ENCODE data around the gene BCOR. TPM values are rescaled to one million over a fixed set of nuclear protein-coding genes. Genes with fewer than 3 reads are reported as not detected.

BCOR gene
- polyA plus RNA-seq, 4 donors: 52.9 to 57.4 (median 53.4) TPM

DNA sequence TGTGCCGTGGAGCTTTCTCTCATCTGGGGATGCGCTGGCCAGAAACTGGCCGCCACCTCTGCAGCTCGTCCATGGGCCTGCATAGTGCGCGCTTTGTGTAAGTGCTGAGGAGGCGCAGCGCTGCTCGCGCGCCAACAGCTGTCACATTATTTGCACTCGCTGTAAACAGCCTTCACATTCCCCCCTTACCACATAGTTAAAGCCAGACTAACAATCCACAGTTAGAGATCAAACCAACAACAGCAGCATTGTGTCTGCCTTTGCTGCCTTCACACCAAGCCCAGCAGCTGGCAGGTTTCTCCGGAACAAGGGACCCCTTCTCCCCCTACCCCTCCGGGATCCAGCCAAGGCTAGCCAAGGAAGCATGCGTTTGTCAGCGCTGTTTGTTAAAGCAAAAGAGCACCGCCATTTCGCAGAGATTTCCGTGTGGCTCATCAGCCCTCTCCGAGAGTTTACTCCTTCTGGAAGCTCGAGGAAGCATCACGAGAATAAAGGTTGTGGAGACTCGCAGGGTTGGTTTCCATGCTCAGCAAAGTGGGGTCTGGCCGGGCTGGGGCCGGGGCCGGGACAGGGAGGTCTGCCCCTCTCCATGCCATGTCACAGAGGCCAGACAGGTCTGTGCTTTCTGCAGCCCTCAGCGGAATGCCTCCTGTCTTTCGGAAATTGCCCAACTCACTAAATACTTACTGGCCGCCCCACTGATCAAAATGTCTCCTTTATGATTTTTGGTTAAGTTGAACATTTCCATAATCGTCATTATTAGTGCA is 11.0 kb downstream of the BCOR start:
- DNase-seq (ENCODE audit: low read depth in 4 of 4, low spot score in 2 of 4): no peak

DNA sequence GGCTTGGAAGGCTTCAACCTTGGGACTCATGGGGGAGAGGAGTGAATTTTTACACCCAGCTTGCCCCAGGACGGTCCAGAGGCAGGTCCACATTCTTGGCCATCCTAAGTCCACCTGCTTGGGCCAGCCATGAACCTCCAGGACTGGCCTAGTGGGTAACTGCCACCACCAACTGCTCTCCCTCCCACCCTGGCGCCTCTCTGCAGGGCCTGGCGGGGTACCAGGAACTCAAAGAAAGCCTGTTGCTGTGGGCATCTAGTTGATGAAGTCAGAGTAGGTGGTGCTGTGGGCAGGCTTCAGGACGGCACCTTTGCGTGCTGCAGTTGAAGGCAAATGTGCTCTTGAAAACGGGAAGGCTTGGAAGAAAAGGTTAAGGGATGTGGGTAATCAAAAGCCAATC is 12.0 kb downstream of the BCOR start:
- no peak for DNase-seq (ENCODE audit: low read depth in 4 of 4, low spot score in 2 of 4)

DNA sequence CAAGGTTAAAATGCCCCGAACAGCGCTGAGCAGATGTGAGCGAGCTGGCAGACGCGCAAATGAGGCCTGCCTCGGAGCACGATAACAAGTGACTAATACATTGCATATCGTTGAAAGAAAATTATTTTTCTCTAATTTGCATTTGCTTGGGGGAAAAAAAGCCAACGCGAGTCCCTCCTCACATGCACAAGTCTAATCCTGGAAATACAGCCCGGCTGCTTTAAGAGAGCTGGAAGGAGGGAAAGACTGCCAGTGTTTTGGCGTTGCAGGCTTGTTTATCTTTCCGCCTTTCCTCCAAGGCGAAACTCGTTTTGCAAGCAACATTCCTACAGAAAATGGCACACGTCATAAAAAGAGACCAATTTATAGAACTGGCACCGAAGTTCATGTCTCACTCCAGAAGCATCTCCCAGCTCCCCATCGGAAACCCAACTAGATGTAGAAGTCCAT is 12.6 kb downstream of the BCOR start:
- no peak for DNase-seq (ENCODE audit: low read depth in 4 of 4, low spot score in 2 of 4)

DNA sequence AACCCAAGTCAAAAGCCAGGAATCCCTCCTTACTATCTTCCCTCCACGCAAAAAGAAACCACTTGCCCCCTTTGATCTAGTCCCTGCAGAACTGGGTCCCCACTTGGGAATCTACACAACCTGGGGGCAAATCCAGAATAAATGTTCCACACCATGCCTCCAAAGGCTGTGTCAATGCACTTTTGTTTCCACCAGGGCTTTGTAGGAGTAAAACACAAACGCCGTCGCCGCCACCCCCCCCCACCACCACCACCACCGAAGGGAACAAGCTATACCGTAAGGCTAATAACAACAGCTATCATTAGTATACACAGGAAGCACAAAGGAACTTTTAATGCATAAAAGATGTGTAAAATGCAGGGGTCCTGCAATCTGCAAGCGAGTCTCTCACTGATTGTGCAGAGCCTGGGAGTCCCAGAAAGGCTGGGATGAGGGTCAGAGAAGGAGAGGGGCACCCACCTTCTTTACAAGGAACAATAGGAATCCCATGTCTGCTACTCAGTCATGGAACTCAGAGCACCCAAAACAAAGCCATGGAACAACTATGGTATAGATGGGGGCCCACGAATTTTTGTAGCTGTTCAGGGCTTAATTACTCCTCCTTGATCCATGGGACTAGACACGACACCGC is 13.2 kb downstream of the BCOR start:
- no peak for DNase-seq (ENCODE audit: low read depth in 4 of 4, low spot score in 2 of 4)

DNA sequence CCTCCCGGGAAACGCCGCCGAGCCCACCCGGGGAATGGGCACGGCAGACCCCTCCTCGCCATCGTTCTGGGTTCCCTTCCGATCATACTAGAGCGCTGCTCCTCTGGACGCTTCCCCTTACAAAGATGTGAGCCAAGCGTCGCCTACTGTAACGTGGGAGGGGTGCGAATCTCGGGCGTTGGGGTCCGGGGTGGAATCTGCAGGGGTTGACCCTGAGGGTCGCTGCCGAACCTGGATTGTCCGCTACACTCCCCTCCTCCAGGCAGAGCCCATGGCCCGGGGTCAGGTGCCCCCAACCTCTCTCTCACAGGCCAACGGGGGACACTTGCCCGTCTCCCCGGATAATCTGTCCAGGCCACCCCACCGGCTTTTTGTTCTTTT is 13.8 kb downstream of the BCOR start:
- no peak for DNase-seq (ENCODE audit: low read depth in 4 of 4, low spot score in 2 of 4)

DNA sequence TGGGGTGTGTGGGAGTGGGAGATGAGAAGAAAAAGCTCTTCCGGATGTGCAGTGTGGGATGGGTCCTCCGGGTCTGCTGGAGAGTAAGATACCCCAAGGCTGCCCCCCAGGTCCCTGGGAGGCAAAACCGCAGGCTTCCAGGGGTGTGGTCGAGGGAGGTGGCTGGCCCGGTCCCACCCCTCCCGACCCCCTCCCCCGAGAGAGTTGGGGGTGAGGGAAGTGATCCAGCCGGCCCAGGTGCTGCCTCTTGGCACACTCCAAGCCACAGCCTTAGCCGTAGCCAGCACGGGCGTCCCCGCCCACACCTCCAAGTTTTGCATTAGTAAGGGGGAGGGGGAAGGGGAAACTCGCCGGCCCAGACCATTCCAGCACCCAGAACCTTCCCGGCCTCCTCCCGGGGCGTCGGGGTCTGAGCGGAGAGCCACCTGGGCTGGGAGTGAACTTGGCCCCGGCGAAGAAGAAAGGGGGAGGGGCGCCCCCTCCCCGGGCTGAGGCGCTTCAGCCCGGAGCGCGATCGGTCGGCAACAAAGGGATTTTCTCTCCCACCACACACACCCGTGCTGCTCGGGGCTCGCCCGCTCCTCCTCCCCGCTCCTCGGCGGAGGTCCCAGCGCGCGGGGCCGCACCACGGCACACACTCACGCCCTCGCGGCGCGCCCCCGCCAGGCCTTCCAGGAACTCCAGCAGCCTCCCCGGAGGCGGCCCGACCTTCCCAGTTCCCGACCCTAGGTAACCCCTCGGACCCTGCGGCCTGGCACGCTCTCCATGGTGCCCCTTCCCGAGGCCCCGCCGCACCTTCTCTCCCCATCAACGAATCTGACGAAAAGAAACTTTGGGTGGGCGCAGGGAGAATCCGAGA is 14.4 kb downstream of the BCOR start:
- no peak for DNase-seq (ENCODE audit: low read depth in 4 of 4, low spot score in 2 of 4)

DNA sequence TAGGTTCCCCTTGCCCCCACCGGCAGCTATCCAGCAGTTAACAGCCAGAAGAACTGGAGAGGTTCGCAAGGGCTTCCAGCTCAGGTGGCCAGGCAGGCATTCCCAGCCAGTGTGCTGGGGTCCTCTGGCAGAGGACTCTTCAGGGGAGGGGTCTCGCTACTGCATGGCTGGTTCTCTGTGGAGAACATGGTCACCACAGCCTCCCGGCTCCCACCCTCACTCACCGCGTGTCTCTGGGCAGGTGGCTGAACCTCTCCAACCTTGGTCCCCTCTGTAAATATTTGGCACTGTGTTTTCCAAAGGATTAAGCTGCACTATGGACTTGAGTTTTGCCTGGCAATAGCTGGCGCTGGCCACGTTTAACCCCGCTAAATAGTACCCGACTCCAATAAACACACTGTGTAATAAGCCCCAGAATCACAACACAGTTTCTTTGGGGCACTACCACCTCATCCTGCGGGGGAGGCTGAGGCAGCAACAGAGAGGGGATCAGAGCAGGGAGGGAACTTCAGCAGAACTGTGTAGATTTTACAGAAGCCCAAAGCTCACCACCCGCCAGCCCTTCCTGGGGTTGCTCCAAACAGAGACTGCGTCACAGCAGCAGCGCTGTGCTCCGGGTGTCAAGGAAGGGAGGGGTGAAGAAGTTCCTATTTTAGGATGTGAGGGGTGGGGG is 15.2 kb downstream of the BCOR start:
- no peak for DNase-seq (ENCODE audit: low read depth in 4 of 4, low spot score in 2 of 4)

DNA sequence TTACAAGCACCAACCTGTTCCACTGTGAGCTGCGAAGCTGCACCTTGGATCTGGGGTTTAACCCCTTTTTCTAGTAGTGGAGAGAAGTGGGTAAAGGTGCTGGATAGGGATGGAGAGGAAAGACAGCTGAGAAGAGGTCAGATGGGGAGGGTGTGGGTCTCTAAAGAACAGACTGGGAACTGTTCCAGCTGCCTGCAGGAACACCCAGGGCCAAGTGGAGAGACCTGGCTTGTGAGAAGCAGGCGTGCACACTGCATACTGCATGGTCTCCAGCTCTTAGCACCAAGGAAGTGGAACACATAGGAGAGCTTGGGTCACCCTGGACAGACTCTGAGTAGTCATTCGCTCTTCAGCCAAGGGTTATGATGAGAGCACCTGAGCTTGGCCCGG is 16.1 kb downstream of the BCOR start:
- DNase-seq (ENCODE audit: low read depth in 4 of 4, low spot score in 2 of 4): no peak

DNA sequence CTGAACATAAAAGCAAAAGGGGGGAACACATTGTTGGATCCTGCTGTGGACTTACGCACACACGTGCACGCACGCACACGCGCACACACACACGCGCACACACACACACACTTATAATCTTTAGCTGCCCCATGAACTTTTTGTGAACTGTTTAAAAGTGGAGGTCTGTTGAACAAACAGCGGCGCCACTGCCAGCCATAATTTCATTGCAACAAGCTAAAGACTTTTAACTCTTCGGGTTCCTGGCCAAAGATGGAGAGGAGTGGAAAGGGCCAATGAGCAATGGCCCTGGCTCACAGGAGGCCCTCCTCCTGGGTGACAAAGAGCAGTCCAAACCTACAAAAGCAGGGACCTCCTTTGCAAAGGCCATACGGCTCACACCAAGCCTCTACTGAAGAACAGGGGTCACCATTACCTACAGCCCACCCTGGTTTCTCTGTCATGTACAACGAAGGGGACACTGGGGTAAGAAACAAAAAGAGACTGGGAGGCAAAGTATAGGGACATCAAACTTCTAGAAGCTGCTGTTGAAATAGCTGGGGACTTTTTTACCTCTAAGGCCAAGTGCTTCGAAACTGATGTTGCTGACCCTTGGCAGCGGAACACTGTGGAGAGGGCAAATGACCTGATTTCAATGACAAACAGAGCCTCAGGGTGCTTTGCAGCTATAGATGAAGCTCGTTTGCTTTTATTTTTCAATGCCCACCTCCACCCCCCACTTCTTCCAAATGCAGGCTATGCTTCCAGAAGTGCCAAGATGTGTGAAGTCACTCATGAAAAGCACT is 16.7 kb downstream of the BCOR start:
- no peak for DNase-seq (ENCODE audit: low read depth in 4 of 4, low spot score in 2 of 4)

DNA sequence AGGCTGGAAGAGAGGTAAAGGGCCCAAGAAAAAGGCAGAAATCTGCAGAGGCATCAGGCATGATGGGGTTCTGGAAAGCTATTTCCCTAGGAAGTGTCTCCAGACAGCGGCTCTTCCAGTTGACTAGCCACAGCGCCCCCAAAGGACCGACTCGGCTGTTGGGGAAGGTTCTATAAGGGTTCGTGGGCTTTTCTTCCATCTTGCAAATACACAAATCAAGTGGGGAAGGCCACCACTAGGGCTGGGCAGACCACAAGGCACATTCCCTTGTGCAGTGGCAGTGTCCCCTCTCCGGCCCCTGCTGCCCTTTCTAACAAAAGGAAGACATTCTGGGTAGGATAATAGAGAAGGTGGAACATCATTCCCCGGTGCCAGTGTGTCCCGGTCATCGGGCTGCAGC is 18.2 kb downstream of the BCOR start:
- no peak for DNase-seq (ENCODE audit: low read depth in 4 of 4, low spot score in 2 of 4)

DNA sequence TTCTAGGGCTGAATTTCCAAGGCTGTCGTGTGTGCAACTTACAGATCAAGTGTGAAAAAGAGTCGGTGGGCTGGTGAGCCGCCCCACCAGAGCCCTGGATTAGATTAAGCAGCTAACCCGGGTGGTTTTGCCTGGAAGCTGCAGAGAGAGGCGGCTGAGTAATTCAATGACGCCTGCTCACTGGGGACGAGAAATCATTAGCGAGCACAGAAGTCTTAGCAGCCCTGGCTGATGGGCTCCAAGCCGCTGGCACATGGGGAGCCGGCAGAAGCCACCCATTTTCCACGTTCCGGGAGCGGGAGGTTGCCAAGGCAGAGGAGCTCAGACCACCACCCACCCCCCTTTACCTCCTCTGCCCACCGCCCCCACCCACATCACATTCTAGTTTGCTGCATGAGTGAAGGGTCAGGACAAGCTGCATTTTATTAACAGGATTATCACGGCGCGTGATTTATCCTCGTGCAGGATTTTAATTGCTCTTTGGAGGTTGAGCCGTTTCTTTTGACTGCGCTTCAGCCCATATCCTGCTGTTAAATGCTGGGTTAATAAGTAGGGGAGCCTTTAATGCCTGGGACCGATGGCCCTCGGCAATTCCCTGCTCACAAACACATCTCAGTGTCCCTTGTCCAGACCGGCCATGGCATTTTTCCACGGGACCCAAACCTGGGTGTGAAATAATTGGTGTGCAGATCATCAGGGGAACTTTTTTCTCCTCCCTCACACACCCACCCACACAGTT is 19.1 kb downstream of the BCOR start:
- no peak for DNase-seq (ENCODE audit: low read depth in 4 of 4, low spot score in 2 of 4)

DNA sequence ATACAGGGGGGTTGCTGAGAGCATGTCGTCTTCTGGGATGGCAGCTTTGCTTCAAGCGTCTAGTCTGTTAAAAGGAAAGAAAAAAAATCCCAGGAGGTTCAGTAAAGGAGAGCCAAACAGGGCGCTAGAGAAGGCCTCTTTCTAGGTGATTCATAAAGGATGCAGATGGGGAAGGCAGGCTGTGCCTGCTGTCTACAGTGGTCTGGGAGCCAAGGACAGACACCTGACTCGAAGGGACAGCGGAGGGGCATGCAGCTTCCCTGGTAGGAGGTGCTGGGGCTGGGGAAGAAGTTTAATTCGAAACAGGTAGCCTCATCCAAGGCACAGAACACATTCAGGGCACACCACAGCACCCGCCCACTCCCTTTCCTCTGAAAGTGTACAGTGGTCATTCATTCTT is 19.9 kb downstream of the BCOR start:
- no peak for DNase-seq (ENCODE audit: low read depth in 4 of 4, low spot score in 2 of 4)

DNA sequence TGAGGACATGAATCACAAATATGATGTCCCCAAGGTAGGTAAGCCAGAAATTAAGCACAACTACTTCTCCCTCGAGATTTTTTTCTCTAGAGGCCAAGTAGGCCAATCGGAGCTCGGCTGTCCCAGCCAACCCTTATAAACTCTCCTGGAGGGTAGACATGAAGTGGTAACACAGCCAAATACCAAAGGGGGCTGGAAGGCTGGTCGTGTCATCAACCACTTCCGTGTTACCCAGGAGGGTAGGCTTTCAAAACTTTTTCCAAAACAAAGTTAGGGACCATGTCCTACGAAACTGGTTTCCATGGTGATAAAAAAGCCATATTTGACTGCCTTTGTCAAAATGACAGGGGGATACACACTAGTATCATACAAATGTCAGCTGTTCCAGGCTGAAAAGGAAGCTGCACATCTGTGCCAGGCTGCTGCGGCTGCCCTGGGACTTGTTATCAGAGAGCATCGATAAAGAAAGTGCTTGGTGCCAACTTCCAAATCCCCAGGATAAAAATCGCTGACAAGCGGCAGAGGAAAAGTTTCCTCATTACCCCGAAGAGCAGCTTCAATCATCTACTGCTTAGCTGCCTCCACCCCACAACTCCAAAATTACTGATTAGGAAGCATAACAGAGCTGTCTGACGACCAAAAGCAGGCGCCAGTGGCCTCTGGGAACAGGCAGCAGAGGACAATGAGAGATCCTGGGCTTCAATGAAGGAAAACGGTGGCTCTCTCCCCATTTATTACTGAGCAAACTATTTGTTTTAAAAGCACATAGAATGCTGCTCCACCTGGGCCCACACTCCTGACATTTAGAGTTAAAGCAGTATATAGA is 20.8 kb downstream of the BCOR start:
- no peak for DNase-seq (ENCODE audit: low read depth in 4 of 4, low spot score in 2 of 4)

DNA sequence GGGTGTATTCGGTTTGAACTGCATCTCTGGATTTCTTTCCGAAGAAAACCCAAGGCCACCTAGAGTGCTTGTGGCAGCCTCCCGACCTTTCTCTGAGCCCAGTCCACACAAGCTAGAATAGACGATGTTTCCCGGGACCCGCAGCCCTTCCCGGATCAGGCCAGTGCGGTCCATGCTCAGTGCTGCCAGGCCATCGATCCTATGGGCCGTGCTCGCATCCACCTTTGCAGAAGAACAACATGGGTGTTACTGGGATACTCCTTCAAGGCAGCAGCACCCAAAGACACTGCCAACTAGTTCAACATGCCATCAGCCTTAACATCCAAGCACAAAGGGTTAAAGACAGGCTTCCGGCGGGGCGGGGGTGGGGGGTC is 22.8 kb downstream of the BCOR start:
- no peak for DNase-seq (ENCODE audit: low read depth in 4 of 4, low spot score in 2 of 4)

DNA sequence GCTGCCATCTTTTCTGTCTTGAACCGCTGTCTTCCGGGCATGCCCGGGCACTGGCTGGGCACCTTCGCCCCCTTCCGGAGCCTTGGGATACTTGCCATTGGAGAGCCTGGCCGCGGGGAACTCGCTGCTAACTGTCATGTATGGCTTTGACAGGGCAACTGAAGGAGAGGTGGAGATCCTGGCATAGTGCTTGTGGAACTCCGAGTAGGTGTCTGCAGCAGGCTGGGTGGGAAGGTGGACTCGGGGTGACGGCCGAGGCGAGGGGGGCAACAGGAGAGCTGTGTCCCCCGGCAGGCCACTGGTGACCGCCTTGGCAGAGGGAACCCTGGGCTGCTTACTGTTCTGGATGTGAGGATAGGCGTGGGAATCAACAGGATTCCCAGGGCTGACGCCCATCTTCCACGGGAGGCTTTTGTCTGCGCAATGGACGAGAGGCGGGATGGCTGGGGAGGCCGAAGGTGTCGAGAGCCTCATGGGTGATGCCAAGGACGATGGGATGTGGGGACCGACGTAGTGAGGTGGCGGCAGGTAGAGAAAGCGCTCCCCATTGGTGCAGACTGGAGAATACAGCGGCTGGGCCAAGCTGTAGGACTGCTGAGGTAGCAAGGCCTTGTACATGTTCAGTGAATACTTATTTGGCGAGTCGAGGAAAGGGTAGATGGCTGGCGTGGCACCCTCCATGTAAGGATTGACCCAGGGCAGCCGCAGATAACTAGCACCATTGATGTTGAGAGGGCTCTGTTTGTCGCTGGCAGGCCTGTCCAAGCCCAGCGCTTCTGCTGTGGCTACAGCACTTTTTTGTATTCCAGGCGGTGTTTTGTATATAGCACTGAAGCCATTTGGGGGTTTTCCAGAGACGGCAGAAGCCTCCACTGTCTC is 23.4 kb downstream of the BCOR start:
- no peak for DNase-seq (ENCODE audit: low read depth in 4 of 4, low spot score in 2 of 4)

DNA sequence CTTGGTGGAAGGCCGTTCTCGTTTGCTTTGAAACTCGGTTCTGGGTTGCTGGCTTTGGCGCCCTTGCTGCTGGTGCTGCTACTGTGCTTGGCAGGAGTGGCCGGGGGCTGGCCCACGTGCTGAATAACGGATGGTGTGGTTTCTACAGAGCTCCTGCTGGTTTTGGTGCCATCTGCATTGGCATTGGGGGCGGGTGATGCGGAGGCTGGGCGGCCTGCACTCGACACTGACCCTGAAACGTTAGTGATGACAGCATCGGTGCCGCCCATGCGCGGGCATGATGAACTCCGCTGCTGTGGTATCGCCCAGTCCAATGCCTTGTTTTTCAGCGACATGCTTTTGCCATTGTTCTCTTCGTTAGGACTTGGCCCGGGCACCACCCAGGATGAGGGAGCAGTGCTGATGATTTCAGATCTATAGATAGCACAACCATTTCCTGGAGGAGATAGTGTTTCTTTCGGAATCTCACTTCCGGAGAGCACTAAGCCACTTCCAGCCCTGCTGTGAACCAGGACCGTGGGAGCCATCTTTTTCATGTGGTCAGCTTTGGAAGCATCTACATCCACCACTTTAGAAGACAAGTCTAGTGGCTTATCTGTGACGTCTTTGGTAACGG is 24.2 kb downstream of the BCOR start:
- no peak for DNase-seq (ENCODE audit: low read depth in 4 of 4, low spot score in 2 of 4)

DNA sequence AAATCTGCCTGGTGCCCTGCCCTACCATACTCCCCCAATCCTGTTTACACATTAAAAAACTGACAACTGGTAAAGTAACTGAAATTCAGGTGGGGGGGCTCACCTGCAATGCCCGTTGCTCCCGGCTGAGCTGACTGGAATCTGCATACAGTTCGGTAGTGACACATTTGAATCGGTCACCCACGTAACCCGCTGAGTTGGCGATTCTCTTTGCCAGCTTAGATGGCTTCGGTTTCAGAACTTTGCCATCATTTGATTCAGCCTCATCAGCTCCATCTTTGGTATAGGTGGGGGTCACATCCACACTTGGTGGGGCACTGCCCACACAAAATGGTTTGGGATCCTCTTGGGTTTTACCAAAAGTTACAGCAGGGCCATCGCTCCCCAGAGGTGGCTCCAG is 25.5 kb downstream of the BCOR start:
- DNase-seq (ENCODE audit: low read depth in 4 of 4, low spot score in 2 of 4): no peak
